Thoracic aorta (tissue), 2 donors: ENCODE measurements around the gene RASSF1. TPM values are rescaled to one million over a fixed set of nuclear protein-coding genes. Genes with fewer than 3 reads are reported as not detected.
A peak's percentile ranks its signal among the peaks of the same experiment; 100 is the strongest.

Experiments used
- ATAC-seq: fragments of 150-250 bp; one replicate; pipeline ENCODE4 v1.8.0; 2017; ENCODE audit warnings: low read depth; ENCODE audit not compliant: insufficient number of reproducible peaks, low FRiP score
- DNase-seq: peaks from one replicate; pipeline ENCODE4 v3.0.0-alpha.2; 2020; ENCODE audit warnings: low spot score
- H3K27ac ChIP-seq, 2 donors: fragments of 200-600 bp; sonication (generic); 1 replicate in 1 of 2; 2 replicates in 1 of 2; pipeline ENCODE4 v1.5.1; 2016; ENCODE audit warnings: mild to moderate bottlenecking in 2 of 2, moderate library complexity in 2 of 2
- H3K27me3 ChIP-seq: fragments of 200-600 bp; sonication (generic); replicated peaks from 2 replicates; pipeline ENCODE4 v1.6.0; 2016; ENCODE audit warnings: mild to moderate bottlenecking; ENCODE audit not compliant: insufficient read depth
- H3K36me3 ChIP-seq: fragments of 200-600 bp; sonication (generic); one replicate; pipeline ENCODE4 v1.5.1; 2016
- H3K4me1 ChIP-seq, 2 donors: fragments of 200-600 bp; sonication (generic); 1 replicate in 1 of 2; 2 replicates in 1 of 2; pipeline versions ENCODE4 v1.5.1 to v1.6.0; 2016; ENCODE audit warnings: low read depth in 2 of 2, mild to moderate bottlenecking in 1 of 2; ENCODE audit not compliant: control insufficient read depth in 1 of 2
- H3K4me3 ChIP-seq: fragments of 200-600 bp; sonication (generic); 2 replicates; pipeline ENCODE4 v1.5.1; 2016; ENCODE audit warnings: mild to moderate bottlenecking
- H3K9me3 ChIP-seq: fragments of 200-600 bp; sonication (generic); 2 replicates; pipeline ENCODE4 v1.5.1; 2016
- total RNA-seq, 2 donors: library from RNA; depleted of rRNA; stranded (reverse); fragments of >200 nt; gene quantifications; one replicate each; pipeline versions ENCODE4 v1.1.0 to v1.2.3, GENCODE V29; 2016
- TF ChIP-seq, protein P1 (sequence below): fragments of 200-600 bp; sonication (generic); IDR thresholded peaks from one replicate; pipeline ENCODE4 v1.5.1; 2019; ENCODE audit warnings: antibody characterized with exemption

The RASSF1 gene
- total RNA-seq, 2 donors from 2014 or later: 45.2 to 72.2 TPM

GRCh38 chr3:50299638-50299928 lies 41.1 kb downstream of the RASSF1 start:
- TF ChIP-seq, protein P1, sequence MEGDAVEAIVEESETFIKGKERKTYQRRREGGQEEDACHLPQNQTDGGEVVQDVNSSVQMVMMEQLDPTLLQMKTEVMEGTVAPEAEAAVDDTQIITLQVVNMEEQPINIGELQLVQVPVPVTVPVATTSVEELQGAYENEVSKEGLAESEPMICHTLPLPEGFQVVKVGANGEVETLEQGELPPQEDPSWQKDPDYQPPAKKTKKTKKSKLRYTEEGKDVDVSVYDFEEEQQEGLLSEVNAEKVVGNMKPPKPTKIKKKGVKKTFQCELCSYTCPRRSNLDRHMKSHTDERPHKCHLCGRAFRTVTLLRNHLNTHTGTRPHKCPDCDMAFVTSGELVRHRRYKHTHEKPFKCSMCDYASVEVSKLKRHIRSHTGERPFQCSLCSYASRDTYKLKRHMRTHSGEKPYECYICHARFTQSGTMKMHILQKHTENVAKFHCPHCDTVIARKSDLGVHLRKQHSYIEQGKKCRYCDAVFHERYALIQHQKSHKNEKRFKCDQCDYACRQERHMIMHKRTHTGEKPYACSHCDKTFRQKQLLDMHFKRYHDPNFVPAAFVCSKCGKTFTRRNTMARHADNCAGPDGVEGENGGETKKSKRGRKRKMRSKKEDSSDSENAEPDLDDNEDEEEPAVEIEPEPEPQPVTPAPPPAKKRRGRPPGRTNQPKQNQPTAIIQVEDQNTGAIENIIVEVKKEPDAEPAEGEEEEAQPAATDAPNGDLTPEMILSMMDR: no peak
- Histone ChIP-seq H3K4me3 (peak overlapping the region; percentile 94), H3K4me1 (peaks cover 16 to 25% of the 10 kb centered on the region in 2 donors), H3K9me3 (no peaks in the 10 kb centered on the region), H3K27me3 (no peaks in the 10 kb centered on the region), H3K27ac (peak overlapping the region; percentile 72 to 87), H3K36me3 (no peaks in the 10 kb centered on the region)
- no peak for DNase-seq
- no peak for ATAC-seq

DNA sequence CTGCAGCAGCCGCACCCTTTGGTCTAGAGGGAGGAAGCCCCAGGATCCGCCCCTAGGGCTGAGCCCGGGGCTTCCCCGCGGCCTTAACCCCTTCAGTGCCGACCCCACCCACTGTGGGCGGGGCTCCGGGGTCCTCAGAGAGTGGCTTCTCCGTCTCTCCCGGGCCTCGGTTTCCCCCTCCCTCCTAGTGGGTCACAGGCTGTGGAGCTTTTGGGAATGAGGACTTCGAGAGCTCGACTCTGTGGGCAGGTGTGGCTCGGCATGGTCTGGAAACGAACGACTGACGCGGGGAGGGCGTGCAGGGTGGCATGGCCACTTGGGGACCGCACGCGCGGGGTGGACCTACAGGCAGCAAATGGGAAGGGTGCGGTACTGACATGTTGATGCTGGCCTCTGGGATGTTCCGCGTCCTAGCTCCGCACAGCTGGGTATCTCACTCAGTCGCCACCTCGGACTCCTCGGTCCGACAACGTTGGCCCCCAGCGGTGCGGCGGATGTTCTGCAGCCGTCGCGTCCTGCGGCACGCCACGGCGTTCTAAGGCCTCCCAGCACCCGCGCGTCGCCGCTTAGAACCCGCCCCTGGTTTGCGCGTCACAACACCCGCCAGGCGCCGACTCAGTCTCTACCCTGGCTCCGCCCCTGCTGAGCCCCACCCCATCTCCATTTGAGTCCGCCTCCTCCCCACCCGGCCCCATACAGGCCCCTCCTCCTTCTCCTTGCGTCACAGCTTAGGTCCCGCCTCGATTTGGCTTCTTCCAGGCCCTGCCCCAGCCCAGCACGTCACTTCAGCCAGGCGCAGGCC lies 41.6 kb downstream of the RASSF1 start, which contains the start of the genes HYAL3 and NAA80:
TSS of gene HYAL3 (minus strand) at position 570 of the 802 bp plus-strand sequence. CDS start 3,803 bp downstream, outside the sequence.
TSS of gene NAA80 (minus strand) at position 570 of the 802 bp plus-strand sequence. CDS start 1,942 bp downstream, outside the sequence.
- no peaks in the 10 kb centered on the region for H3K27me3 ChIP-seq
- peak within 1 kb of the TSS; percentile 72 to 87 for H3K27ac ChIP-seq
- peak within 1 kb of the TSS; percentile 94 for H3K4me3 ChIP-seq
- peaks cover 16 to 25% of the 10 kb centered on the region in 2 donors for H3K4me1 ChIP-seq
- no peaks in the 10 kb centered on the region for H3K36me3 ChIP-seq
- no peaks in the 10 kb centered on the region for H3K9me3 ChIP-seq
- DNase-seq (peak; percentile 99), ATAC-seq (peak; percentile 82)
- TF ChIP-seq, protein P1: peak; percentile 50

DNA sequence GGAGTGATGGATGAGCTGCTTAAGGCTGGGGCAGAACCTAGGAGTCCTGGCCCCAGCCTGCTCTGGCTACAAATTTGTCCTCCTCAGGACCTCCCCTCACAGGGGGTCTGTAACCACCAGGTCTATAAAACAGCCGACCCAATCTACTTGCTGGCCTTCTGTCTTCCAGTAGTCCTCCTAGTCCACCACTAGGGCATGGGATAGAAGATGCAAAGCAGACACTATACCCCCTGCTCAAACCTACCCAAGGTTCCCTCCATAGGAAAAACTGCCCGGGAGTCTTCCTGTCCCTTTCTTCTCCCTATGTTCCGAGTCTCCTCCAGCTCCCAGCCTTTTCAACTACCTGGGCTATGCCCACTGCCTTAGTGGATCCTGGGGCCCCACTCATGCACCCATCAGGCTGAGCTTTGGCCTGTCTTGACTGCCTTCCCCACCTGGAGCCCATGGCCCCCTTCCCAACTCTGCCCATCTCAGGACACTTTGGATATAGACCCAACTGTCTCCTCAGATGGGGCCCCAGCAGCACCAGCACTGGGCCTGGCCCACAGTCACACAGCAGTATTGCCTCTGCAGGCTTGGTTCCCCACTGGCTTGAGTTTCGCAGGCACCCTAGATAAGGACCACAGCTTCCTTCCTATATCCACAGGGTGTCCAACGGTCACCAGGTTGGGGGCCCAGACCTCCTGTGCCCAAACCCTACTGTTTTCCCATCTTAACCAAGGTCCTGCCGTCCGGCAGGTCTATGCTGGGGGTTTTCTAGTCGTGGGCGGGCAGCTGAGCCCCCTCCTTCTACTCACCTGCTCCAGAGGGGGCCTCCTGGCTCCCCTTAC lies 42.5 kb downstream of the RASSF1 start:
- ATAC-seq (no peak), DNase-seq (no peak)
- Histone ChIP-seq H3K9me3 (no peaks in the 10 kb centered on the region), H3K4me3 (peak overlapping the region; percentile 94), H3K27me3 (no peaks in the 10 kb centered on the region), H3K4me1 (peaks cover 16 to 30% of the 10 kb centered on the region in 2 donors), H3K27ac (peak overlapping the region; percentile 72 to 80), H3K36me3 (no peaks in the 10 kb centered on the region)
- TF ChIP-seq, protein P1: peak; percentile 21

GRCh38 chr3:50297384-50297775 lies 43.3 kb downstream of the RASSF1 start:
- H3K4me3 ChIP-seq: no peak overlapping the region
- DNase-seq (no peak), ATAC-seq (no peak)
- no peak overlapping the region for H3K27ac ChIP-seq
- no peaks in the 10 kb centered on the region for H3K9me3 ChIP-seq
- peaks cover 19 to 36% of the 10 kb centered on the region in 2 donors for H3K4me1 ChIP-seq
- TF ChIP-seq, protein P1: no peak
- H3K27me3 ChIP-seq: no peaks in the 10 kb centered on the region
- H3K36me3 ChIP-seq: no peaks in the 10 kb centered on the region
